DMS 273 treated with DMSO at 0.1 percent for 48 hours (cell line): ENCODE results near the gene ADAD1.

Source experiments
- DNase-seq: peaks from one replicate; lab custom pipeline; 2025; lab: John Stamatoyannopoulos, UW

Gene ADAD1

GRCh38 chr4:122456231-122457116 is 77.7 kb downstream of the ADAD1 start, which contains the start of gene IL2:
Gene IL2 (minus strand): TSS chr4:122456725. CDS start chr4:122456440, 285 bp downstream.
- no peak for DNase-seq

- DNase-seq = no peak
These were observed 79.8 kb downstream of the ADAD1 start for GRCh38 chr4:122458625-122459024.

- DNase-seq = no peak
These were observed 90.6 kb downstream of the ADAD1 start for GRCh38 chr4:122469457-122469856.

GRCh38 chr4:122475233-122475632 is 96.4 kb downstream of the ADAD1 start:
- no peak for DNase-seq

- DNase-seq = no peak
These were observed 97.3 kb downstream of the ADAD1 start for GRCh38 chr4:122476126-122476525.

GRCh38 chr4:122476745-122477144 is 97.9 kb downstream of the ADAD1 start:
- DNase-seq = no peak
